Cardiac muscle cell (in vitro differentiated cells and primary cell): ENCODE data around the gene LTA4H. TPM values are rescaled to one million over a fixed set of nuclear protein-coding genes. Genes with fewer than 3 reads are reported as not detected.

Experiments
- DNase-seq, 2 donors: peaks; one replicate each; pipeline versions ENCODE4 v3.0.0 to v3.0.0-alpha.2; 2010 to 2017; ENCODE audit warnings: low read depth in 1 of 2, low spot score in 1 of 2
- H3K27ac ChIP-seq: fragments of 200-600 bp; sonication (generic); 2 replicates; pipeline ENCODE4 v1.5.1; 2016
- H3K27me3 ChIP-seq: fragments of 200-600 bp; sonication (generic); 2 replicates; pipeline ENCODE4 v1.6.0; 2016; ENCODE audit warnings: control low read depth
- H3K36me3 ChIP-seq: fragments of 200-600 bp; sonication (generic); 2 replicates; pipeline ENCODE4 v1.5.1; 2016; ENCODE audit warnings: control low read depth
- H3K4me1 ChIP-seq: fragments of 200-600 bp; sonication (generic); 2 replicates; pipeline ENCODE4 v1.8.1; 2017; ENCODE audit warnings: low read depth, mild to moderate bottlenecking, mixed run types
- H3K4me3 ChIP-seq: fragments of 200-600 bp; sonication (generic); 2 replicates; pipeline ENCODE4 v1.5.1; 2016; ENCODE audit warnings: mild to moderate bottlenecking
- H3K9me3 ChIP-seq: fragments of 200-600 bp; sonication (generic); 2 replicates; pipeline ENCODE4 v1.5.1; 2017; ENCODE audit warnings: low read depth, mild to moderate bottlenecking, control low read depth
- CTCF ChIP-seq: IDR thresholded peaks from 2 replicates; pipeline ENCODE4 v1.5.1; 2012; ENCODE audit warnings: low read depth, mild to moderate bottlenecking, low read length
- polyA plus RNA-seq: library from polyadenylated mRNA; unstranded; fragments of >200 nt; fragmentation: Nextera tagmentation; extraction: Ambion mirVana; gene quantifications from 2 replicates; pipeline ENCODE4 v1.2.1, GENCODE V29; 2016
- total RNA-seq: library from RNA; depleted of rRNA; stranded (reverse); fragments of >200 nt; gene quantifications from 2 replicates; pipeline ENCODE4 v1.2.3, GENCODE V29; 2016

Gene LTA4H
- total and polyA plus RNA-seq, 2 experiments from 2014 or later: 64.6 to 109 TPM

DNA sequence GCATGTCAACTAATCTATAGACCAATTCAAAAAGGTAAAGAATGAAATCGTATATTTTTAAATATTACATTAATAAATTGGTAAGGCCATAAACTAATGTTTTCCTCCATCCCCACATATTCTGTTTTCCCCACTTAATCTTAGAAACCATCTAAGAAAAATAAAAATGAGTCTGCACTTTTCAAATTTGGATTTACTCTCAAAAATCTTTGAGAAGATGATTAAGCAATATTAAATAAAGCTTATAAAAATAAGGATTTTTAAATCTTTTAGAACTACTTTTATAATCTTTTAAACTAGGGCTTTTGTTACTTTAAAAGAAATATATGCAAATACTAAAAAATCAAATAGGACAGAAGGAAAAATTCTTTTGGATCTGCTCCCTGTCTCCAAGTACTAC lies 28.7 kb downstream of the LTA4H start:
- Histone ChIP-seq H3K36me3 (peaks cover 55% of the 10 kb centered on the region), H3K27ac (no peak overlapping the region), H3K4me3 (no peak overlapping the region), H3K4me1 (no peaks in the 10 kb centered on the region), H3K27me3 (no peaks in the 10 kb centered on the region), H3K9me3 (no peaks in the 10 kb centered on the region)
- DNase-seq: no peak
- no peak for TF ChIP-seq CTCF

DNA sequence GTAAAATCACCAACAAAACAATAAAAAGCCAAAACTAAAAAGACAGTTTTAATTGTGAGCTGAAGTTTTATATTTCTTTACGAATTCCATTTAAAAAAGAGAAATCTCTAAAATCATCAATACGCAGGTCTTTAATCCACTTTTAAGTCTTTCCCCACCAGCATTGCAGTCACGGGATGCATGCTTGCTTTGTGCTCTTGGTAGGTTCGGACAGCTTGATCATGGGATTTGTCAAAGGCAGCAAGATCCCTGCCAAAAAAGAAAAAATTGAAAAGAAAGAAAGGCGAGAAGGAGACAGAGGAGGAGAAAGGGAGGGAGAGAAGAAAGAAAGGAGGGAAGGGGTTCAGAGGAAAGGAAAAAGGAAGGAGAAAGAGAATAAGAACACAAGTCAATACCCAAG lies 34.5 kb downstream of the LTA4H start:
- Histone ChIP-seq H3K27me3 (no peaks in the 10 kb centered on the region), H3K4me3 (no peak overlapping the region), H3K4me1 (no peaks in the 10 kb centered on the region), H3K9me3 (no peaks in the 10 kb centered on the region), H3K27ac (no peak overlapping the region), H3K36me3 (peaks cover 32% of the 10 kb centered on the region)
- TF ChIP-seq CTCF: no peak
- no peak for DNase-seq

DNA sequence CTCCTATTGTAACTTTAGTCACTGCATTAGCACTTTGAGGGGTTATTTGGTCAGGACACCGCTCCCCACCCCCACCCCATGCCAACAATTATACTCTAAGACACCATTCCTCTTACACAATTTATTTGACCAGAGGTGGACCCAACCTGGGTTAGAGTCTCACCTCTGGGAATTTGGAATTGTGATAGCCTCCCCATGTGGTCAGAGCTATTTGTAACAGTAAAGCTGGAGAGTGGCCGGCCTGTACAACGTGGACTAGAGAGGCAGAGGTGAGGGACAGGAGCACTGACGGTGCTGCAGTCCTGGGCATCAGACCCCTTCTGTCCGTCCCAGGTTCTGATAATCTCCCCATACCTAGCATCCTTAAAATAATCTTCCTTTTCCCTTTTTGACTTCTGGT lies 35.9 kb downstream of the LTA4H start:
- TF ChIP-seq CTCF: no peak
- H3K4me3 ChIP-seq: no peak overlapping the region
- H3K4me1 ChIP-seq: no peaks in the 10 kb centered on the region
- H3K27me3 ChIP-seq: no peaks in the 10 kb centered on the region
- peaks cover 27% of the 10 kb centered on the region for H3K36me3 ChIP-seq
- DNase-seq: no peak
- no peaks in the 10 kb centered on the region for H3K9me3 ChIP-seq
- no peak overlapping the region for H3K27ac ChIP-seq

- peak; percentile 72 for TF ChIP-seq CTCF
- Histone ChIP-seq H3K4me1 (no peaks in the 10 kb centered on the region), H3K27ac (no peak overlapping the region), H3K27me3 (no peaks in the 10 kb centered on the region), H3K36me3 (peaks cover 22% of the 10 kb centered on the region), H3K4me3 (no peak overlapping the region), H3K9me3 (no peaks in the 10 kb centered on the region)
- peak; percentile 74 to 78 for DNase-seq
Observed at GRCh38 chr12:95998611-95999286, 36.6 kb downstream of the LTA4H start.

GRCh38 chr12:95997911-95998510 lies 37.4 kb downstream of the LTA4H start:
- DNase-seq: no peak
- Histone ChIP-seq H3K9me3 (no peaks in the 10 kb centered on the region), H3K4me1 (no peaks in the 10 kb centered on the region), H3K27me3 (no peaks in the 10 kb centered on the region), H3K27ac (no peak overlapping the region), H3K36me3 (peaks cover 14% of the 10 kb centered on the region), H3K4me3 (no peak overlapping the region)
- TF ChIP-seq CTCF: no peak
